Measurements from ENCODE around the gene PRKCZ.

PRKCZ gene

DNA sequence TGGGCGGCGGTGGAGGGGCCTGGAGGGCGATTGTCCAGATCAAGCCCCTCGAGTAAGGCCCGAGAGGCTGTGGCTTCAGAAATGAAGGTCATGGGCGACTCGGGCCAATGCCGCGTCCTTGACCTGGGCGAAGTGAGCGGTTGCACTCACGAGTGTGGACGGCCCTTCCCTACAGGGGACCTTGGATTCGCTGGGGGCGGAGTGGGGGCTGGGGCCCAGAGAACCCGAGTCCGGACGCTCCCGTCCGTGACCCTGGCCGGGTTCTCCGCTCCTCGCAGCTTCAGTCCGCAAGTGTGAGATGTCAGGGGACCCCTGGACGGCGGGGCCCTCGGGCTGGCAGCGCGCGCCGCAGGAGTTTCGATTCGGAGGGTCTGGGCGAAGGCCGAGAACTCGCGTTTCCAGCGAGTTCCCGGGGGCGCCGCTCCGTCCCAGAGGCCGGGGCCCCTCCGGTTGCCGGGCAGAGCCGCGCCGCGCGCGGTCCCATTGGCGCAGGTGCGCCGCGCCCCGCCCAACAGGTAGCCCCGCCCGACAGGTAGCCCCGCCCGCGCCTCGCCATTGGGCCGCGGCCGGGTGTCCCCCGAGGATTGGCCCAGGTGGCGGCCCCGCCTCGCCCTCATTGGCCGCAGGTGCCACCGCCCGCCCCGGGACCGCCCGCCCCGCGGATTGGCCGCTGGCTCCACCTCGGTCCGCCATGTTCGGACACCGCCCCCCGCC lies at the start of gene PRKCZ:
Gene PRKCZ (plus strand): TSS at position 694 of the 714 bp plus-strand sequence. CDS start 220 bp downstream, outside the sequence.
- no peak within 1 kb of the TSS for H3K4me3 ChIP-seq (ENCODE audit: low read depth, low read length)
- DNase-seq (ENCODE audit: low read depth): no peak
- TF ChIP-seq, protein P1, sequence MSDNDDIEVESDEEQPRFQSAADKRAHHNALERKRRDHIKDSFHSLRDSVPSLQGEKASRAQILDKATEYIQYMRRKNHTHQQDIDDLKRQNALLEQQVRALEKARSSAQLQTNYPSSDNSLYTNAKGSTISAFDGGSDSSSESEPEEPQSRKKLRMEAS (IDR thresholded peaks at IDR 0.05; ENCODE audit: low read depth, low read length): no peak
- TF ChIP-seq MYC (IDR thresholded peaks at IDR 0.05; ENCODE audit: low read depth, low read length): no peak
- no peak for TF ChIP-seq POLR2A (IDR thresholded peaks at IDR 0.05; ENCODE audit: extremely low read depth, insufficient read length)
- TF ChIP-seq, protein P2, sequence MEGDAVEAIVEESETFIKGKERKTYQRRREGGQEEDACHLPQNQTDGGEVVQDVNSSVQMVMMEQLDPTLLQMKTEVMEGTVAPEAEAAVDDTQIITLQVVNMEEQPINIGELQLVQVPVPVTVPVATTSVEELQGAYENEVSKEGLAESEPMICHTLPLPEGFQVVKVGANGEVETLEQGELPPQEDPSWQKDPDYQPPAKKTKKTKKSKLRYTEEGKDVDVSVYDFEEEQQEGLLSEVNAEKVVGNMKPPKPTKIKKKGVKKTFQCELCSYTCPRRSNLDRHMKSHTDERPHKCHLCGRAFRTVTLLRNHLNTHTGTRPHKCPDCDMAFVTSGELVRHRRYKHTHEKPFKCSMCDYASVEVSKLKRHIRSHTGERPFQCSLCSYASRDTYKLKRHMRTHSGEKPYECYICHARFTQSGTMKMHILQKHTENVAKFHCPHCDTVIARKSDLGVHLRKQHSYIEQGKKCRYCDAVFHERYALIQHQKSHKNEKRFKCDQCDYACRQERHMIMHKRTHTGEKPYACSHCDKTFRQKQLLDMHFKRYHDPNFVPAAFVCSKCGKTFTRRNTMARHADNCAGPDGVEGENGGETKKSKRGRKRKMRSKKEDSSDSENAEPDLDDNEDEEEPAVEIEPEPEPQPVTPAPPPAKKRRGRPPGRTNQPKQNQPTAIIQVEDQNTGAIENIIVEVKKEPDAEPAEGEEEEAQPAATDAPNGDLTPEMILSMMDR (IDR thresholded peaks at IDR 0.05; ENCODE audit: low read depth, low read length): no peak

DNA sequence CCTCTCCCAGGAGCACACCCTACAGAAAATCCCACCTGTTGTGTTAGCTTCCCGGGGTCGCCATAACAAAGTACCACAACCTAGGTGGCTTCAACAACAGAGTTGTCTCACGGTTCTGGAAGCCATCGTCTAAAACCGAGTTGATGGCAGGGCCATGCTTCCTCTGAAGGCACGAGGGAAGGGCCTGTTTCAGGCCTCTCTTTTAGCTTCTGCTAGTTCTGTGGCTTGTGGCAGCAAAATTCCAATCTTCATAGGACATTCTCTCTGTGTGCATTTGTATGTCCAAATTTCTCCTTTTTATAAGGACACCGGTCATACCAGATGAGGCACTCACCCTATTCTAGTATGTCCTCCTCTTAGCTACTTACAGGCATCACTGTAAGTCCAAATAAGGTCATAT lies 49.8 kb upstream of the PRKCZ start:
- TF ChIP-seq, protein P1 (IDR thresholded peaks at IDR 0.05; ENCODE audit: low read depth, low read length): no peak
- no peak for TF ChIP-seq MYC (IDR thresholded peaks at IDR 0.05; ENCODE audit: low read depth, low read length)
- TF ChIP-seq, protein P2 (IDR thresholded peaks at IDR 0.05; ENCODE audit: low read depth, low read length): no peak
- no peak for TF ChIP-seq POLR2A (IDR thresholded peaks at IDR 0.05; ENCODE audit: extremely low read depth, insufficient read length)

DNA sequence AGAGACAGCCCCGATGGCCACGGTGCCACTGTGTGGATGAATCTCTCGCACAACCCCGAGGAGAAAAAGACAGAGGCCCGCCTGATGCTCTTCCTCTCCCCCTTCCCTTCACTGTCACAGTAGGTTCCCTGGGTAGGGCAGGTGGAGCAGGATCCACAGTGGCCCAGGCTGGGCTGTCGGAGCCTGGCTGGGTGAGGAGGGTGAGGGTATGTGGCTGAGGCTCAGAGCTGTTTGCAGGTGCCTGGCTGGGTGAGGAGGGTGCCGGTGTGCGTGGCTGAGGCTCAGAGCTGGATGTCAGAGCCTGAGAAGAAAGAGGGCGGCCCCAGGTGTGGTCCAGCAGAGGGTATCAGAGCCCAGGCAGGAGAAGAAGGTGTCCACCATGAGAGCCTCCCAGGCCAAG lies 49.4 kb upstream of the PRKCZ start:
- no peak for DNase-seq (ENCODE audit: low read depth)
- H3K4me3 ChIP-seq (ENCODE audit: low read depth, low read length): no peak overlapping the region
- TF ChIP-seq, protein P2 (IDR thresholded peaks at IDR 0.05; ENCODE audit: low read depth, low read length): no peak
- TF ChIP-seq, protein P1 (IDR thresholded peaks at IDR 0.05; ENCODE audit: low read depth, low read length): no peak
- TF ChIP-seq POLR2A (IDR thresholded peaks at IDR 0.05; ENCODE audit: extremely low read depth, insufficient read length): no peak
- no peak for TF ChIP-seq MYC (IDR thresholded peaks at IDR 0.05; ENCODE audit: low read depth, low read length)

More for the DNA sequence above, 49.8 kb upstream of the PRKCZ start:
- no peak overlapping the region for H3K4me3 ChIP-seq (ENCODE audit: low read depth, low read length)
- no peak for DNase-seq (ENCODE audit: low read depth)

DNA sequence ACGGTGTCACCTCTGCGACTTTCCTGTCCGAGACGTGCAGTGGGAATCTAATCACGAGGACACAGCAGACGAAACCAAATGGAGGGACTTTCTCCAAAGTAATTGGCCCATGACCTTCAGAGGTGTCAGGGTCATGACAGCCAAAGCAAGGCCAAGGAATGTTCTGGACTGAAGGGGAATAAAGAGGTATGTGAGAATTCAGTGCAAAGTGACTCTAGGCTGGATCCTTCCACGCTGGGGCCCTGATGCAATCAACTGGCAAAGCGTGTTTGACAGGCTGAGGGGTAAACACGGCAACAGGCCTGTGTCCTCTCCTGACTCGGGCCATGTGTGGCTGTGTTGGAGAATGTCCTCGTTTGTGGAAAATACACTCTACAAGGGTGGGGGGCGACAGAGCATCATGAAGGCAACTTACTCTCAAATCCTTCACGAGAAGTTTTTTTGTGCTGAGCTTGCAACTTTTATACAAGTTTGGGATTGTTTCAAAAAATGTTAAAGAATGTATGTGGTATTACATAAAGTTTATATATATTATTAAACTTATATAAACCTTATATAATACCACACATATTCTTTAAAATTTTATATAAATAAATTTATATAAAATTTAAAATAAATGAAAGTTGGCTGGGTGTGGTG lies 48.3 kb upstream of the PRKCZ start:
- TF ChIP-seq POLR2A (IDR thresholded peaks at IDR 0.05; ENCODE audit: extremely low read depth, insufficient read length) (no peak), MYC (IDR thresholded peaks at IDR 0.05; ENCODE audit: low read depth, low read length) (no peak)
- TF ChIP-seq, protein P1 (IDR thresholded peaks at IDR 0.05; ENCODE audit: low read depth, low read length): no peak
- TF ChIP-seq, protein P2 (IDR thresholded peaks at IDR 0.05; ENCODE audit: low read depth, low read length): no peak
- no peak for DNase-seq (ENCODE audit: low read depth)
- no peak overlapping the region for H3K4me3 ChIP-seq (ENCODE audit: low read depth, low read length)

DNA sequence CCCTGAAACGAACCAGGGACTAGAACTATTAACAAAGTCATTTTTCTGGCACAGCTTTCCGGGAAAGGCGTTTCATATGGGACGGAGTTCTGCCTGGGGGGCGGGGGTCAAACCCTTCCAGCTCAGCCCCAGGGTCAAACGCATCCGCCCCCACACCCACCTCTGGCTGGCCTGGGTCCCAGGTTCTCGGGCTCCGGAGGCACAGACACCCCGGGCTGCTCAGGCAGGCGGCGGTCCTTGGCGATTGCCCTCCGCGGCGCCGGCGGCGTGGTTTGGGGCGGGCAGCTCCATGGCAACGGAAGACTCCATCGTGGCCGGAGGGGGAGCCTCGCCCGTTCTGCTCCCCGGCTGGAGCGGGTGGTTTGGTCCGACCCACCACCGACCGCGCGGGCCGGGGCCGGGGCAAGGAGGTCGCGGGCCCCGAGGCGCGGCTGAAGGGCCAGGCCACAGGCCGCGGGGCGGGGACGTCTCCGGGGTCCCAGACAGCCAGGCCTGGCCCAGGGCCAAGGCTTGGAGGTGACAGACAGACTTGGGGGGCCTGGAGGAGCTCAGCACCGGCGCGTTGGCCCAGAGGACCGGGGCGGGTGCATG lies 46.6 kb upstream of the PRKCZ start, which contains the start of gene CFAP74:
Gene CFAP74 (minus strand): TSS at position 246 of the 591 bp plus-strand sequence. CDS start 12,830 bp downstream, outside the sequence.
- DNase-seq (ENCODE audit: low read depth): no peak
- H3K4me3 ChIP-seq (ENCODE audit: low read depth, low read length): no peak within 1 kb of the TSS
- TF ChIP-seq, protein P1 (IDR thresholded peaks at IDR 0.05; ENCODE audit: low read depth, low read length): no peak

DNA sequence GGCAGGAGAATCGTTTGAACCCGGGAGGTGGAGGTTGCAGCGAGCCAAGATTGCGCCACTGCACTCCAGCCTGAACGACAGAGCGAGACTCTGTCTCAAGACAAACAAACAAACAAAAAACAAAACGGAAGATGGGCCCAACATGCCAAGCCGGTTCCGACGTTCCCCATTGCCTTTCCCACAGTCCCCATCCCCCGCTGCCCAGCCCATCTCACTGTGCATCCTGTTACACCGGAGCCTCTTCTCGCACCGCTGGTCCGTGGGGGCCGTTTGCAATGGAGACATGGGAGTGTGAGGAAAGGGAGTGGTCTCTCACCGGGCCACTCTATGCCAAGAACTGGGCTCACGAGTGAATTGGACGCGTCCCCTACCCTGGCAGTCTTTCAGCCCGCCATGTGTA lies 45.4 kb upstream of the PRKCZ start:
- no peak for DNase-seq (ENCODE audit: low read depth)
- no peak overlapping the region for H3K4me3 ChIP-seq (ENCODE audit: low read depth, low read length)
- TF ChIP-seq, protein P2 (IDR thresholded peaks at IDR 0.05; ENCODE audit: low read depth, low read length): no peak
- no peak for TF ChIP-seq MYC (IDR thresholded peaks at IDR 0.05; ENCODE audit: low read depth, low read length)
- no peak for TF ChIP-seq POLR2A (IDR thresholded peaks at IDR 0.05; ENCODE audit: extremely low read depth, insufficient read length)

All from NB4 (cell line).